Thyroid gland (tissue), 4 donors: ENCODE results near the gene MCEMP1. TPM values are rescaled to one million over a fixed set of nuclear protein-coding genes. Genes with fewer than 3 reads are reported as not detected.
A peak's percentile ranks its signal among the peaks of the same experiment; 100 is the strongest.

Experiments
- DNase-seq, 2 donors: peaks; one replicate each; pipeline ENCODE4 v3.0.0-alpha.2; 2019
- H3K27ac ChIP-seq, 3 donors: fragments of 200-600 bp; sonication (generic); 1 replicate in 2 of 3; 2 replicates in 1 of 3; pipeline ENCODE4 v1.5.1; 2016 to 2019; ENCODE audit warnings: mild to moderate bottlenecking in 1 of 3, moderate library complexity in 1 of 3
- H3K27me3 ChIP-seq: fragments of 200-600 bp; sonication (generic); one replicate; pipeline ENCODE4 v1.5.1; 2019
- H3K36me3 ChIP-seq, 2 donors: fragments of 200-600 bp; sonication (generic); one replicate each; pipeline ENCODE4 v1.5.1; 2016 to 2019
- H3K4me1 ChIP-seq, 2 donors: fragments of 200-600 bp; sonication (generic); one replicate each; pipeline ENCODE4 v1.5.1; 2017 to 2019
- H3K4me3 ChIP-seq, 3 donors: fragments of 200-600 bp; sonication (generic); replicated peaks in 1 of 3; 1 replicate in 2 of 3; 2 replicates in 1 of 3; pipeline ENCODE4 v1.5.1; 2016; ENCODE audit warnings: mild to moderate bottlenecking in 1 of 3
- H3K9me3 ChIP-seq: fragments of 200-600 bp; sonication (generic); one replicate; pipeline ENCODE4 v1.5.1; 2017
- POLR2A ChIP-seq, 2 donors: fragments of 450-650 bp; IDR thresholded peaks; one replicate each; pipeline ENCODE4 v1.6.1; 2017; ENCODE audit warnings: antibody characterized with exemption in 2 of 2, mild to moderate bottlenecking in 2 of 2, moderate library complexity in 1 of 2
- WGBS, 2 donors: methylation state at CpG; one replicate each; pipeline ENCODE4 v1.1.5; 2017; 5-methylcytosine and 5-hydroxymethylcytosine counted together
- intact Hi-C: fragments of 100-400 bp; cut with DNase I; formaldehyde crosslinking; loops from one replicate; pipeline ENCODE4 v1.15.1; 2023
- total RNA-seq, 4 donors: library from RNA; depleted of rRNA; stranded (reverse); fragments of >200 nt; gene quantifications; one replicate each; pipeline ENCODE4 v1.2.3, GENCODE V29; 2016
- TF ChIP-seq, protein P1 (sequence below), 6 experiments: fragments of 200-600 bp in 3 of 6; fragments of 450-650 bp in 3 of 6; sonication (generic) in 3 of 6; IDR thresholded peaks; one replicate each; pipeline ENCODE4 v1.5.1; 2016 to 2019; ENCODE audit warnings: antibody characterized with exemption in 6 of 6, mild to moderate bottlenecking in 2 of 6, inconsistent platforms in 1 of 6, moderate library complexity in 1 of 6

Gene MCEMP1
- total RNA-seq, 4 donors from 2014 or later: 0.54 to 1.7 TPM; not detected in 2

DNA sequence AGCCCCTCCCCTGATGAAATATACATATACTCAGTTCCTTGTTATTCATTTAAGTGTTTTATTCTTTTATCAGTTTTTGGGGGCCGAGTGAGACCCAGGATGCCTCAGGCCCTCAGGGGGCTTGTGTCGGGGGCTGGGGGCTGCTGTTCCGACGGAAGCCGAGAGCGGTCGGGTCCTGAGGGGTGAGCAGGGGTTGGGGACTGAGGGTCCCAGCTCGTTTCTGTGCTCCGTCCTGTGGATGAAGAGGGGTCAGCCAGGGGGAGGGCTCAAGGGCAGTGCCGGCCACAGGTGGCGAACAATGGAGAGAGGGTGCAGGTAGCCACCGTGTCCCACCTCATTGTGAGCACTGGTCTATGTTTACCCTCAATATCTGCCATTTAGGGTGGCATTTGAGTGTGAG lies 45.3 kb upstream of the MCEMP1 start:
- no peak for TF ChIP-seq POLR2A (IDR thresholded peaks at IDR 0.05)
- TF ChIP-seq, protein P1, sequence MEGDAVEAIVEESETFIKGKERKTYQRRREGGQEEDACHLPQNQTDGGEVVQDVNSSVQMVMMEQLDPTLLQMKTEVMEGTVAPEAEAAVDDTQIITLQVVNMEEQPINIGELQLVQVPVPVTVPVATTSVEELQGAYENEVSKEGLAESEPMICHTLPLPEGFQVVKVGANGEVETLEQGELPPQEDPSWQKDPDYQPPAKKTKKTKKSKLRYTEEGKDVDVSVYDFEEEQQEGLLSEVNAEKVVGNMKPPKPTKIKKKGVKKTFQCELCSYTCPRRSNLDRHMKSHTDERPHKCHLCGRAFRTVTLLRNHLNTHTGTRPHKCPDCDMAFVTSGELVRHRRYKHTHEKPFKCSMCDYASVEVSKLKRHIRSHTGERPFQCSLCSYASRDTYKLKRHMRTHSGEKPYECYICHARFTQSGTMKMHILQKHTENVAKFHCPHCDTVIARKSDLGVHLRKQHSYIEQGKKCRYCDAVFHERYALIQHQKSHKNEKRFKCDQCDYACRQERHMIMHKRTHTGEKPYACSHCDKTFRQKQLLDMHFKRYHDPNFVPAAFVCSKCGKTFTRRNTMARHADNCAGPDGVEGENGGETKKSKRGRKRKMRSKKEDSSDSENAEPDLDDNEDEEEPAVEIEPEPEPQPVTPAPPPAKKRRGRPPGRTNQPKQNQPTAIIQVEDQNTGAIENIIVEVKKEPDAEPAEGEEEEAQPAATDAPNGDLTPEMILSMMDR (IDR thresholded peaks at IDR 0.05): no peak
- Histone ChIP-seq H3K27me3 (no peaks in the 10 kb centered on the region), H3K4me3 (no peak overlapping the region), H3K27ac (no peak overlapping the region), H3K36me3 (peaks cover 0 to 4% of the 10 kb centered on the region in 2 donors), H3K9me3 (no peaks in the 10 kb centered on the region), H3K4me1 (peaks cover 25 to 41% of the 10 kb centered on the region in 2 donors)
- intact Hi-C loops: no loop called here
- DNase-seq: no peak
- WGBS, 2 donors: 92 to 94% methylated on average over 9 to 12 of the region's 12 CpGs

DNA sequence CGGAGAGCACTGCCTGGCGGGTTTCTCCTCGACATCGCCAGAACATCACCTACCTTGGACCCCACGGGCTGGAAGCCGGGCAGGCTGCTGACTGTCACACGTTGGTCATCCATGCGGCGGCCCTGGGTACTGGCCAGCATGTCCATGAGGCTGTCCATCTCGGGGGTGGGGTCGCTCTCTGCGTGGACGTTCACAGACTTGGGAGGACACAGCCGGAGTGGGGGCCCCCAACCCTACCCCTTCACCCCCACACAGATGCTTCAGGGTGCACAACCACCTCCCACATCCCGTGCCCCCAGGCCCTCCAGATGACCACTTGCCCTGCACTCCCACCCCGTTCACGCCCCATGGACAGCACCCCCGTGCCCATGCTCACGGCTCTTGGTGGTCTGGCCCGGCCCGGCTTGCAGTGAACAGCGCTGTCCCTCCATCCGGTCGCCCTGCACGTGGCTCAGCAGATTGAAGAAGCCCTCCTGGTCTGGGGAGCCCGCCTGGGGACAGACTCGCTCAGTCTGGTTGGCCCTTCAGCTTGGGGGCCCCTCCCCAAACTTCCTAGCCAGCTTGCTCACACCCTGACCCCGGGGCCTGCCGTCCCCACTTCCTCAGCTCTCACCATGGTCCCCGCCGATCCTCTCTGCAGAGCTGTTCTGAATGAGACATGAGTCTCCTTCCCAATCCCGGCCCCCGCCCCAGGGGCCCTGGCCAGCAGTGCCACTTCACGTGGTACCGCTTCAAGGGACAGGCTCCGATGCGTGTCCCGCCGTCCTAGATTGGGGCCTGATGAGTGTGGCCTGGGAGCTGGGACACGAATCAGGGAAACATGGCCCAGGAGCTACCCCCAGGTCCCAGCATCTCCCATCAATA lies 44.3 kb upstream of the MCEMP1 start:
- no peak for TF ChIP-seq POLR2A (IDR thresholded peaks at IDR 0.05)
- TF ChIP-seq, protein P1 (IDR thresholded peaks at IDR 0.05): no peak
- WGBS, 2 donors: 90 to 94% methylated on average over 24 to 27 of the region's 40 CpGs
- H3K36me3 ChIP-seq: no peaks in the 10 kb centered on the region
- peaks cover 26 to 42% of the 10 kb centered on the region in 2 donors for H3K4me1 ChIP-seq
- H3K4me3 ChIP-seq: no peak overlapping the region
- no peaks in the 10 kb centered on the region for H3K9me3 ChIP-seq
- intact Hi-C loops: no loop called here
- no peak for DNase-seq
- no peaks in the 10 kb centered on the region for H3K27me3 ChIP-seq
- no peak overlapping the region for H3K27ac ChIP-seq

DNA sequence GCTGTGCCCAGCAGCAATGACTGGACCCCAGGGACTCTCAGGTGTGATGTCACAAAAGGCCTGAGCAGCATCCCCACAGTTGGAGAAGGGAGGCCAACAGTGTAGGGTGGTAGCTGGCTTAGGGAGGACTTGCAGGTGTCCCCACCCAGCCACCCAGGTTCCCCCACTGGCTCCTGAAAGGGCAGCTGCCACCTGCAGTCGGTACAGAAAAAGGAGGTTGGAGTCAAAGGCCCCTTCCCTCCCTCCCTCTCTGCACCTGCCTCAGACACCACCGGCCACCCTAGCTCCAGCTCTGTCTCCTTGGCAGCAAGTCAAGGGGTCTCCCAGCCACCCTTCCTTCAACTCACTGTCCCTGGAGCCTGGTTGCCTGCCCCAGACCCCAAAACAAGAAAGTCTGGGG lies 43.2 kb upstream of the MCEMP1 start, which contains the start of gene PCP2:
PCP2 (minus strand) TSS at position 22 of the 400 bp plus-strand sequence. CDS start 262 bp downstream, outside the sequence.
- TF ChIP-seq, protein P1 (IDR thresholded peaks at IDR 0.05): no peak
- TF ChIP-seq POLR2A (IDR thresholded peaks at IDR 0.05): no peak
- Histone ChIP-seq H3K4me1 (peaks cover 15 to 31% of the 10 kb centered on the region in 2 donors), H3K27ac (no peak within 1 kb of the TSS), H3K4me3 (no peak within 1 kb of the TSS), H3K36me3 (no peaks in the 10 kb centered on the region), H3K27me3 (no peaks in the 10 kb centered on the region), H3K9me3 (no peaks in the 10 kb centered on the region)
- intact Hi-C loops: no loop called here
- 50% methylated on average over 2 of the region's 2 CpGs for WGBS, 2 donors
- no peak for DNase-seq

DNA sequence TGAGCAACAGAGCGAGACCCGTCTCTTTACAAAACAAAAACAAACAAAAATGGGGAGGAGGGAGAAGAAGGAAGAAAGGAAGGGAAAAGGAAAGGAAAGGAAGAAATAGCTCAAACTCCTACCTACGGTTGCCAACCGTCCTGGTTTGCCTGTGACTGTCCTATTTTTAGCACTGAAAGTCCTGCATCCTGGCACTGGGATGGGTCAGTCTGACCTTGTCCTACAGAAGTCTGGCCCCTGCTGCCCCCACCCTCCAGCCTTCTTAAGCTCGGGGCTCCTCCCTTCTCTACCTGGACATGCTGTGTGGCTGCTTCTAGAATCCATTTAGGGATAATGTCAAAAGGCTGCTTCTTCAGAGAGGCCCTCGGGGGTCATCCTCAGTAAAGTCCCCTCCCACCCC lies 41.2 kb upstream of the MCEMP1 start:
- intact Hi-C loops: loop anchor here (5.0 kb wide), 1 partner anchor 47 kb away; the partner anchor contains the start of gene TRAPPC5
- no peaks in the 10 kb centered on the region for H3K9me3 ChIP-seq
- H3K4me3 ChIP-seq: no peak overlapping the region
- 53 to 57% methylated on average over 6 of the region's 6 CpGs for WGBS, 2 donors
- H3K36me3 ChIP-seq: no peaks in the 10 kb centered on the region
- no peak for DNase-seq
- TF ChIP-seq, protein P1 (IDR thresholded peaks at IDR 0.05): no peak
- TF ChIP-seq POLR2A (IDR thresholded peaks at IDR 0.05): no peak
- no peak overlapping the region for H3K27ac ChIP-seq
- H3K27me3 ChIP-seq: no peaks in the 10 kb centered on the region
- peaks cover 6 to 22% of the 10 kb centered on the region in 2 donors for H3K4me1 ChIP-seq

DNA sequence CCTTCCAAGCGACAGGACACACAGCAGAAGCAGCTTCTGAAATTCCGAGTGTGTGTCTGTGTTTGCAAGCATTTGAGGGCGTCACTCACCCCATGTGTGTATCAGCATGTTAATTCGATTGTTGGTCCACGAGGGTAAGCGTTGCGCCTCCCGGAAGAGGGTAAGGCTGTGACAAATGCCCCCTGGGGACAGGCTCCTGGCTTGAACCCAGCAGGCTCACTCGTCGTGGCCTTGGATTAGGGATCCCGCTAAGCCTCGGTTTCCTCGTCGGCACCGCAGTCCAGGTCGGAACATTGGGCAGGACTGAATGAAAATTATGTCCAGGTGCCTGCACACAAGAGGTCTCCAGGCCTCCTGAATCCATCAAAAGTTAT lies 40.6 kb upstream of the MCEMP1 start:
- peak overlapping the region in 1 of 3 donors; percentile 48 for H3K4me3 ChIP-seq
- H3K27me3 ChIP-seq: no peaks in the 10 kb centered on the region
- no peaks in the 10 kb centered on the region for H3K9me3 ChIP-seq
- 72 to 82% methylated on average over 8 to 16 of the region's 16 CpGs for WGBS, 2 donors
- intact Hi-C loops: loop anchor here (5.0 kb wide), 1 partner anchor 46 kb away; the partner anchor contains the start of gene TRAPPC5
- TF ChIP-seq POLR2A (IDR thresholded peaks at IDR 0.05): no peak
- TF ChIP-seq, protein P1 (IDR thresholded peaks at IDR 0.05): no peak
- peaks cover 4 to 15% of the 10 kb centered on the region in 2 donors for H3K4me1 ChIP-seq
- no peak for DNase-seq
- no peaks in the 10 kb centered on the region for H3K36me3 ChIP-seq
- H3K27ac ChIP-seq: peak overlapping the region in 2 of 3 donors; percentile 18 to 58
